Cardiac muscle cell (in vitro differentiated cells and primary cell): Measurements from ENCODE around the gene TPSB2. TPM values are rescaled to one million over a fixed set of nuclear protein-coding genes. Genes with fewer than 3 reads are reported as not detected.
"Not testable (repeated sequence)": the region's sequence is repeated elsewhere in the genome, so short reads cannot be mapped to it uniquely, and the experiment has no call there.

Experiments
- DNase-seq, 2 donors: peaks; one replicate each; pipeline versions ENCODE4 v3.0.0 to v3.0.0-alpha.2; 2010 to 2017; ENCODE audit warnings: low read depth in 1 of 2, low spot score in 1 of 2
- H3K27ac ChIP-seq: fragments of 200-600 bp; sonication (generic); 2 replicates; pipeline ENCODE4 v1.5.1; 2016
- H3K27me3 ChIP-seq: fragments of 200-600 bp; sonication (generic); 2 replicates; pipeline ENCODE4 v1.6.0; 2016; ENCODE audit warnings: control low read depth
- H3K36me3 ChIP-seq: fragments of 200-600 bp; sonication (generic); 2 replicates; pipeline ENCODE4 v1.5.1; 2016; ENCODE audit warnings: control low read depth
- H3K4me1 ChIP-seq: fragments of 200-600 bp; sonication (generic); 2 replicates; pipeline ENCODE4 v1.8.1; 2017; ENCODE audit warnings: low read depth, mild to moderate bottlenecking, mixed run types
- H3K4me3 ChIP-seq: fragments of 200-600 bp; sonication (generic); 2 replicates; pipeline ENCODE4 v1.5.1; 2016; ENCODE audit warnings: mild to moderate bottlenecking
- H3K9me3 ChIP-seq: fragments of 200-600 bp; sonication (generic); 2 replicates; pipeline ENCODE4 v1.5.1; 2017; ENCODE audit warnings: low read depth, mild to moderate bottlenecking, control low read depth
- polyA plus RNA-seq: library from polyadenylated mRNA; unstranded; fragments of >200 nt; fragmentation: Nextera tagmentation; extraction: Ambion mirVana; gene quantifications from 2 replicates; pipeline ENCODE4 v1.2.1, GENCODE V29; 2016
- total RNA-seq: library from RNA; depleted of rRNA; stranded (reverse); fragments of >200 nt; gene quantifications from 2 replicates; pipeline ENCODE4 v1.2.3, GENCODE V29; 2016
- TF ChIP-seq, protein P1 (sequence below): IDR thresholded peaks from 2 replicates; pipeline ENCODE4 v1.5.1; 2012; ENCODE audit warnings: low read depth, mild to moderate bottlenecking, low read length

The TPSB2 gene
- total and polyA plus RNA-seq, 2 experiments from 2014 or later = not detected

DNA sequence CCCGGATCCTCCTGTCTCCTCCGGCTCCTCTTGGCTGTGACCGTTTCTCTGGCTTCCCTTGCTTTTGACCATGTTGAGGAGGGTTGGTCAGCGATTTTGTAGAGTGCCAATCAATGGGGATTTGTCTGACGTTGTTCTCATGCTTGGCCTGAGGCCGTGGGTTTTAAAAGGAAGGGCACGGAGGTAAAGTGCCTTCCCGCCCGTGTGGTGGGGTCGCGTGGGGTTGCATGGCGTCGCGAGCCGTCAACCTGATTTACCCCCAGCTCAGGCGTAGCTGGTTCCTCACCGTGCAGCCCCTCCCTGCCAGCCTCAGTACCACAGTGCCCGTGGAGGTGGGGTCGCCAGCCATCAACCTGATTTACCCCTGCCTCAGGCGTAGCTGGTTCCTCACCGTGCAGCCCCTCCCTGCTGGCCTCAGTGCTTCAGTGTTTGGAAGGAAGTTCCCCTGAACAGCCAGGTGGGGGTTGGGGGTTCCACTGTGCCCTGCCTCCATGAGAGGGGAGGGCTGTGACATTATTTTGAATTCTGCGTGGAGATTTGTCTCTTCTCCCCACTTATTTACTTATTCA, 15.6 kb upstream of the TPSB2 start:
- TF ChIP-seq, protein P1, sequence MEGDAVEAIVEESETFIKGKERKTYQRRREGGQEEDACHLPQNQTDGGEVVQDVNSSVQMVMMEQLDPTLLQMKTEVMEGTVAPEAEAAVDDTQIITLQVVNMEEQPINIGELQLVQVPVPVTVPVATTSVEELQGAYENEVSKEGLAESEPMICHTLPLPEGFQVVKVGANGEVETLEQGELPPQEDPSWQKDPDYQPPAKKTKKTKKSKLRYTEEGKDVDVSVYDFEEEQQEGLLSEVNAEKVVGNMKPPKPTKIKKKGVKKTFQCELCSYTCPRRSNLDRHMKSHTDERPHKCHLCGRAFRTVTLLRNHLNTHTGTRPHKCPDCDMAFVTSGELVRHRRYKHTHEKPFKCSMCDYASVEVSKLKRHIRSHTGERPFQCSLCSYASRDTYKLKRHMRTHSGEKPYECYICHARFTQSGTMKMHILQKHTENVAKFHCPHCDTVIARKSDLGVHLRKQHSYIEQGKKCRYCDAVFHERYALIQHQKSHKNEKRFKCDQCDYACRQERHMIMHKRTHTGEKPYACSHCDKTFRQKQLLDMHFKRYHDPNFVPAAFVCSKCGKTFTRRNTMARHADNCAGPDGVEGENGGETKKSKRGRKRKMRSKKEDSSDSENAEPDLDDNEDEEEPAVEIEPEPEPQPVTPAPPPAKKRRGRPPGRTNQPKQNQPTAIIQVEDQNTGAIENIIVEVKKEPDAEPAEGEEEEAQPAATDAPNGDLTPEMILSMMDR = no peak
- no peak for DNase-seq

DNA sequence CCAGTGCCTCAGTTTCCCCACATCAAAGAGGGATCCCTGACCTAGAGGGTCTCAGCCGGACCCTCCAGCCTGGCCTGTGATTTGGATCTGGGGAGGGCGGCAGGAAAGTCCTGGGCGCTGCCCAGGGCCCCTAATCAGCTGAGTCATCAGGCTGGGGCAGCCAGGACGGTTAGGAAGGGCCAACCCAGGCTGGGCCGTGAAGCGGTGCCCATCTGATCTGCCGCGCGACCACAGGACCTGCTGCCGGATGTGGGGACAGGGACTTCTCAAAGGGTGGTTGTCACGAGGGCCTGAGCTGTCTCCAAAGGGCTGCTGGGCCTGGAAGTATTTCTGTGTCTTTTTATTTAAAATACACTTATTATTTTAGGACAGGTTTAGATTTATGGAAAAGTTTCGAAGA, 14.9 kb upstream of the TPSB2 start:
- DNase-seq = no peak
- Histone ChIP-seq H3K27ac (no peak overlapping the region), H3K9me3 (no peaks in the 10 kb centered on the region), H3K4me1 (no peaks in the 10 kb centered on the region), H3K27me3 (no peaks in the 10 kb centered on the region), H3K4me3 (no peak overlapping the region), H3K36me3 (no peaks in the 10 kb centered on the region)
- TF ChIP-seq, protein P1 = no peak

More for the DNA sequence above, 15.6 kb upstream of the TPSB2 start:
- Histone ChIP-seq H3K36me3 (no peaks in the 10 kb centered on the region), H3K27ac (no peak overlapping the region), H3K27me3 (no peaks in the 10 kb centered on the region), H3K9me3 (no peaks in the 10 kb centered on the region), H3K4me3 (no peak overlapping the region), H3K4me1 (no peaks in the 10 kb centered on the region)

DNA sequence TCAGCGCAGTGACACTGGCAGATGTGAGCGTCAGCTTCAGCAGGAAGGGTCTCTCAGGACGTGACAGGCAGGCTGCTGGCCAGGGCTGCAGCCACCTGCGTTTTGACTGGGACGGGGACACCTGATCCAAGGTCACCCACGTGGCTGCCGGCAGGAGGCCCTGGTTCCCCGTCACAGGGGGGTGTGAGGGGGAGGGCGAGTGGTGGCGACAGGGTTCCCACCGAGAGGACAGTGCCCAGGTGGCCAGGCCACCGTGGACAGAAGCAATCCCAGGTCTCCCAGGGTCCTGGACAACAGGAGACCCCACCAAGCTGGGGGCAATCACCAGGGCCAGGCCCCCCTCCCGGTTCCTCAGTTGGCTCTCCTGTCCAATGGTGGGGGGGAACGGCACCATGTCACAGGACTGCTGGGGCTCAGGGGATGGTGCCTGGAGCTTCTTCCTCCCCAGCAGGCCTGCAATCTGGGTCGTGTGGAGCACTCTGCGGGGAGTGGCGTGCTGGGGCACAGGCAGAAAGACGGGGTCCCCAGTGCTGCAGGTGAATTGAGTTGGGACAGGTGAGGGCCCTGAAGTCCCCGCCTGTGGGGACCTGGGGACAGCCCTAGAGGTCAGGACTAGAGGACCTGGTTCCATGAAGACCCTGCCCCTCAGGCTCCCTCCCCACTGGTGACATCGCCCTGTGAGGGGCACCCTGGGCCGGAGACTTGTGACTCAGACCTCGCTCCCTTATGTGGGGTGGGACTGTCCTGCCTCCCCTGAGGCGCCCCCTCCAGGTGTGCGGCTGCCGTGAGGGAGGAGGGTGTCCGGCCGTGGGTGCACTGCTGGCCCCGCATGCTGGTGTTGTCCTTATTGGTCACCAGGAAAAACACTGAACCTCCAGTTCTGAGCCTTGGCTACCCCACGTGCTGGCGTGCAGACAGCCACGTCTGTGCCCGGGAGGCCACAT, 14.2 kb upstream of the TPSB2 start:
- H3K9me3 ChIP-seq, H3K4me1 ChIP-seq, H3K27ac ChIP-seq, H3K4me3 ChIP-seq, H3K36me3 ChIP-seq, H3K27me3 ChIP-seq, DNase-seq: not testable (repeated sequence)

DNA sequence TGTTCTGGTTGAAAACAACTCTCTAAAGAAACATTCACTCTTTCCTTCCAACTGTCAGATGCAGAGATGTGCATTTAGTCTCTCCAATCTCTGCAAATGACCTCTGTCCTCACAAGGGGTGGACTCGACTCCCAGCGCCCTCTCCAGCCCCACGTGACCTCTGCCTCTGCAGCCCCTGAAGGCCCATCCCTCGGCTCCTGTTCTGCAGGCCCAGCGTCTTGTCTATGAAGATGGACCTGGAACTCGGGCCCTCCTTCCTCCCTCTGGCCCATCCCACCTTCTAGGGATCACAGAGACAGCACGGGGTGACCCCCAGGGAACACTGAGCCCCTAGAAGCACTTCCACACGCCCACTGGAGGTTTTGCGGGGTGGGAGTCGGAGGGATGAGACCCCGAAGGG, 13.4 kb upstream of the TPSB2 start:
- not testable (repeated sequence) for H3K36me3 ChIP-seq, H3K9me3 ChIP-seq, DNase-seq, H3K27me3 ChIP-seq, H3K4me3 ChIP-seq, H3K27ac ChIP-seq, H3K4me1 ChIP-seq

DNA sequence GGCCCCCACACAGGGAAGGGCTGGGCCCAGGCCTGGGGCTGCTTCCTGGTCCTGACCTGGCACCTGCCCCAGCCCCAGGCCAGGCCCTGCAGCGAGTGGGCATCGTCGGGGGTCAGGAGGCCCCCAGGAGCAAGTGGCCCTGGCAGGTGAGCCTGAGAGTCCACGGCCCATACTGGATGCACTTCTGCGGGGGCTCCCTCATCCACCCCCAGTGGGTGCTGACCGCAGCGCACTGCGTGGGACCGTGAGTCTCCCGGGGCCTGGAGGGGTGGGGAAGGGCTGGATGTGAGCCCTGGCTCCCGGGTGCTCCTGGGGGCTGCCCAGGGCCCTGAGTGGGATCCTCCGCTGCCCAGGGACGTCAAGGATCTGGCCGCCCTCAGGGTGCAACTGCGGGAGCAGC, 11.1 kb upstream of the TPSB2 start:
- H3K9me3 ChIP-seq, H3K27me3 ChIP-seq, H3K36me3 ChIP-seq, H3K4me3 ChIP-seq, DNase-seq, H3K4me1 ChIP-seq, H3K27ac ChIP-seq: not testable (repeated sequence)

DNA sequence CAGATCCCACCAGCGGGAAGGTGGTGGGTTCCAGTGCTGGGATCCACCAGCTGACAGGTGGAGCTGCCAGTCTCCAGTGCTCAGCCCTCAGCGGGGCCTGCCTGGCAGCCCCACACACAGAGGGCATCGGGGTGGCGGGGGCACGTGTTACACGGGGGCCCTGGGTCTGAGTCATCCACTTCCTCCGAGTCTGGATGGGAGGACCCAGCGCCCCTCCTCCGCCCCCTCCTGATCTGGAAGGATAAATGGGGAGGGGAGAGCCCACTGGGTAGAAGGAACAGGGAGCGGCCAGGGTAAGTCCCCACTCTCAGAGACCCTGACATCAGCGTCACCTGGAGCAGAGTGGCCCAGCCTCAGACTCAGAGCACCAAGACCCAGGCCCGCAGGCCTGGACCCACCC, 10.5 kb upstream of the TPSB2 start, which contains the start of gene TPSAB1:
TSS of gene TPSAB1 (plus strand) at position 270 of the 400 bp plus-strand sequence. CDS start 234 bp downstream, outside the sequence.
- H3K9me3 ChIP-seq, H3K4me1 ChIP-seq, H3K27ac ChIP-seq, H3K27me3 ChIP-seq, H3K36me3 ChIP-seq, H3K4me3 ChIP-seq, DNase-seq: not testable (repeated sequence)

DNA sequence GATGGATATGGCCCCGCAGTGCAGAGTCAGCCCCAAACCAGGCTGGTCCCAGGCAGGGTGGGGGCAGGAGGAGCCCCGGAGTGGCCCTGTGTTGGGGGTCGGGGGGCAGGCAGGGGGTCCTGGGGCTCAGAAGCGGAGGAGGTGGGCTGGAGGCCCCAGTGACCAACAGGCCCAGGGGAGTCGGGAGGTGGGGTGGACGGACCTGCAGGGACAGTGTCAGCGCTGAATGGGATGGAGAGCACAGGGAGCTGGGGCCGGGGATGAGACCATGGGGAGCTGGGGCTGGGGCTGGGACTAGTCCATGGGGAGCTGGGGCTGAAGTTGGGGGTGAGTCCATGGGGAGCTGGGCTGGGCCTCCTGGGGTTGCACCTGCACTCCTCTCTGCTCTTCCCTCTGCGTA, 9.6 kb upstream of the TPSB2 start:
- DNase-seq, H3K36me3 ChIP-seq: not testable (repeated sequence)

DNA sequence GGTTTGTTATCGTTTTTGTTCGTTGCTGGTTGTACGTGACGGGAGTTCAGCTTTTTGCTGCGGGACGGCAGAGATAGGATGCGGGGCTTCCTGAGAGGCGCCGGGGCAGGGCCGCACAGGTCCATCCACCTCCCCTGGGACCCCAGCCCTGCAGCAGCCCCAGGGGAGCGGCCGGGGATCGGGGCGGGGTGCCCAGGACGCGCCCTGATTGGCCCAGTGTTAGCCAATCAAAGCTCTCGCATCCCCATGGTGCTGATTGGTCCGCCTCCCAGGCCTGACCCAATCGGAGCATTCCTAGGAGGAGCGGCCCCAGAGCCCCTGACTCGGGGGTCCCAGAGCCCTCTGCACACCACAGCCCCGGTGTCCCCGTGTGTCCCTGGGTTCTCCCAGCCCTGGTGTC, 8.9 kb upstream of the TPSB2 start:
- not testable (repeated sequence) for H3K27ac ChIP-seq, DNase-seq, H3K4me1 ChIP-seq, H3K27me3 ChIP-seq, H3K9me3 ChIP-seq, H3K36me3 ChIP-seq, H3K4me3 ChIP-seq

More for the DNA sequence above, 9.6 kb upstream of the TPSB2 start:
- not testable (repeated sequence) for H3K4me1 ChIP-seq, H3K4me3 ChIP-seq, H3K27ac ChIP-seq, H3K9me3 ChIP-seq, H3K27me3 ChIP-seq
